ENCODE data around the gene TSHZ1.

TSHZ1 gene

GRCh38 chr18:75213611-75214331 is 3.2 kb downstream of the TSHZ1 start (continued):
- no peak for TF ChIP-seq ZFHX2 (tag by site-specific recombination; conservative IDR thresholded peaks at IDR 0.05)
- TF ChIP-seq ZNF239 (tag by site-specific recombination; IDR thresholded peaks at IDR 0.05), result no peak
- no peak for TF ChIP-seq ZNF692 (tag by site-specific recombination; IDR thresholded peaks at IDR 0.05)
- TF ChIP-seq SCRT2 (tag by site-specific recombination; IDR thresholded peaks at IDR 0.05), result no peak
- TF ChIP-seq GLIS1 (tag by site-specific recombination; IDR thresholded peaks at IDR 0.05), result no peak
- no peak for TF ChIP-seq ZNF433 (tag by site-specific recombination; IDR thresholded peaks at IDR 0.05; ENCODE audit: low read depth)
- peak; percentile 59 for TF ChIP-seq ZNF629 (tag by site-specific recombination; IDR thresholded peaks at IDR 0.05)
- TF ChIP-seq ZNF501 (tag by site-specific recombination; IDR thresholded peaks at IDR 0.05), result peak; percentile 84
- TF ChIP-seq ZNF112 (tag by site-specific recombination; IDR thresholded peaks at IDR 0.05), result no peak
- no peak for TF ChIP-seq ZBTB17 (tag by site-specific recombination; IDR thresholded peaks at IDR 0.05)
- no peak for TF ChIP-seq PRDM1 (tag by site-specific recombination; IDR thresholded peaks at IDR 0.05)
- TF ChIP-seq, protein P1, sequence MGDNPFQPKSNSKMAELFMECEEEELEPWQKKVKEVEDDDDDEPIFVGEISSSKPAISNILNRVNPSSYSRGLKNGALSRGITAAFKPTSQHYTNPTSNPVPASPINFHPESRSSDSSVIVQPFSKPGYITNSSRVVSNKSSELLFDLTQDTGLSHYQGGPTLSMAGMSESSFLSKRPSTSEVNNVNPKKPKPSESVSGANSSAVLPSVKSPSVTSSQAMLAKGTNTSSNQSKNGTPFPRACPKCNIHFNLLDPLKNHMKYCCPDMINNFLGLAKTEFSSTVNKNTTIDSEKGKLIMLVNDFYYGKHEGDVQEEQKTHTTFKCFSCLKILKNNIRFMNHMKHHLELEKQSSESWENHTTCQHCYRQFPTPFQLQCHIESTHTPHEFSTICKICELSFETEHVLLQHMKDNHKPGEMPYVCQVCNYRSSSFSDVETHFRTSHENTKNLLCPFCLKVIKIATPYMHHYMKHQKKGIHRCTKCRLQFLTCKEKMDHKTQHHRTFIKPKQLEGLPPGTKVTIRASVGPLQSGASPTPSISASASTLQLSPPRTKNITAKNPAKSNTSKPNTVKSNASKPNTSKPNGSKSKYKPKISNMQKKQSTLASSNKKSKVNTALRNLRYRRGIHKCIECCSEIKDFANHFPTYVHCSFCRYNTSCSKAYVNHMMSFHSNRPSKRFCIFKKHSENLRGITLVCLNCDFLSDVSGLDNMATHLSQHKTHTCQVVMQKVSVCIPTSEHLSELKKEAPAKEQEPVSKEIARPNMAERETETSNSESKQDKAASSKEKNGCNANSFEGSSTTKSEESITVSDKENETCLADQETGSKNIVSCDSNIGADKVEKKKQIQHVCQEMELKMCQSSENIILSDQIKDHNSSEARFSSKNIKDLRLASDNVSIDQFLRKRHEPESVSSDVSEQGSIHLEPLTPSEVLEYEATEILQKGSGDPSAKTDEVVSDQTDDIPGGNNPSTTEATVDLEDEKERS (tag by site-specific recombination; IDR thresholded peaks at IDR 0.05), result no peak
- TF ChIP-seq ZNF423 (tag by site-specific recombination; IDR thresholded peaks at IDR 0.05), result no peak
- no peak for TF ChIP-seq ZNF600 (tag by site-specific recombination; IDR thresholded peaks at IDR 0.05)
- TF ChIP-seq ZNF777 (tag by site-specific recombination; IDR thresholded peaks at IDR 0.05; ENCODE audit: borderline replicate concordance), result no peak
- no peak for TF ChIP-seq ZNF394 (tag by site-specific recombination; IDR thresholded peaks at IDR 0.05; ENCODE audit: borderline replicate concordance)
- no peak for TF ChIP-seq GLIS2 (tag by site-specific recombination; IDR thresholded peaks at IDR 0.05)
- TF ChIP-seq ZBTB8A (tag by site-specific recombination; IDR thresholded peaks at IDR 0.05), result no peak
- TF ChIP-seq ZNF48 (tag by site-specific recombination; IDR thresholded peaks at IDR 0.05), result no peak
- peak; percentile 70 for TF ChIP-seq INSM2 (tag by site-specific recombination; IDR thresholded peaks at IDR 0.05)
- TF ChIP-seq, protein P2, sequence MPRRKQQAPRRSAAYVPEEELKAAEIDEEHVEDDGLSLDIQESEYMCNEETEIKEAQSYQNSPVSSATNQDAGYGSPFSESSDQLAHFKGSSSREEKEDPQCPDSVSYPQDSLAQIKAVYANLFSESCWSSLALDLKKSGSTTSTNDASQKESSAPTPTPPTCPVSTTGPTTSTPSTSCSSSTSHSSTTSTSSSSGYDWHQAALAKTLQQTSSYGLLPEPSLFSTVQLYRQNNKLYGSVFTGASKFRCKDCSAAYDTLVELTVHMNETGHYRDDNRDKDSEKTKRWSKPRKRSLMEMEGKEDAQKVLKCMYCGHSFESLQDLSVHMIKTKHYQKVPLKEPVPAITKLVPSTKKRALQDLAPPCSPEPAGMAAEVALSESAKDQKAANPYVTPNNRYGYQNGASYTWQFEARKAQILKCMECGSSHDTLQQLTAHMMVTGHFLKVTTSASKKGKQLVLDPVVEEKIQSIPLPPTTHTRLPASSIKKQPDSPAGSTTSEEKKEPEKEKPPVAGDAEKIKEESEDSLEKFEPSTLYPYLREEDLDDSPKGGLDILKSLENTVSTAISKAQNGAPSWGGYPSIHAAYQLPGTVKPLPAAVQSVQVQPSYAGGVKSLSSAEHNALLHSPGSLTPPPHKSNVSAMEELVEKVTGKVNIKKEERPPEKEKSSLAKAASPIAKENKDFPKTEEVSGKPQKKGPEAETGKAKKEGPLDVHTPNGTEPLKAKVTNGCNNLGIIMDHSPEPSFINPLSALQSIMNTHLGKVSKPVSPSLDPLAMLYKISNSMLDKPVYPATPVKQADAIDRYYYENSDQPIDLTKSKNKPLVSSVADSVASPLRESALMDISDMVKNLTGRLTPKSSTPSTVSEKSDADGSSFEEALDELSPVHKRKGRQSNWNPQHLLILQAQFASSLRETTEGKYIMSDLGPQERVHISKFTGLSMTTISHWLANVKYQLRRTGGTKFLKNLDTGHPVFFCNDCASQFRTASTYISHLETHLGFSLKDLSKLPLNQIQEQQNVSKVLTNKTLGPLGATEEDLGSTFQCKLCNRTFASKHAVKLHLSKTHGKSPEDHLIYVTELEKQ (tag by site-specific recombination; IDR thresholded peaks at IDR 0.05; ENCODE audit: borderline replicate concordance), result peak; percentile 79; the same call in 1 of the 2 replicates
- TF ChIP-seq ZNF473 (tag by site-specific recombination; IDR thresholded peaks at IDR 0.05), result no peak
- TF ChIP-seq ZFP37 (tag by site-specific recombination; IDR thresholded peaks at IDR 0.05), result no peak
- 0 out of 2 replicates have a peak, but pooled peaks have one; percentile 37 for TF ChIP-seq ZNF558 (tag by site-specific recombination; IDR thresholded peaks at IDR 0.05)
- TF ChIP-seq KLF9 (tag by site-specific recombination; IDR thresholded peaks at IDR 0.05; ENCODE audit: low read depth), result no peak
- TF ChIP-seq SETDB1 (IDR thresholded peaks at IDR 0.05; ENCODE audit: insufficient read length, low read length), result no peak
- no peak for TF ChIP-seq ZNF792 (tag by site-specific recombination; IDR thresholded peaks at IDR 0.05)
- no peak for TF ChIP-seq ZNF561 (tag by site-specific recombination; IDR thresholded peaks at IDR 0.05; ENCODE audit: borderline replicate concordance)
- no peak for TF ChIP-seq ZNF37A (tag by site-specific recombination; IDR thresholded peaks at IDR 0.05)
- TF ChIP-seq ZNF214 (tag by site-specific recombination; IDR thresholded peaks at IDR 0.05; ENCODE audit: borderline replicate concordance), result no peak

Data from HEK293 (cell line).